HepG2 (cell line): Measurements from ENCODE around the gene SERTAD2. TPM values are rescaled to one million over a fixed set of nuclear protein-coding genes. Genes with fewer than 3 reads are reported as not detected.

Experiments
- CCAR2 ChIP-seq: fragments of 200-400 bp; formaldehyde crosslinking; optimal IDR thresholded peaks from 2 replicates; pipeline ENCODE3; 2018; ENCODE audit warnings: low read depth, mild to moderate bottlenecking, low read length, moderate library complexity
- FOSL2 ChIP-seq: sonication (generic); formaldehyde crosslinking; IDR thresholded peaks from 2 replicates; pipeline ENCODE4 v1.4.0; 2020; ENCODE audit warnings: missing genetic modification reagents
- FOXO1 ChIP-seq: sonication (generic); formaldehyde crosslinking; IDR thresholded peaks from 2 replicates; pipeline ENCODE4 v1.4.0; 2020; ENCODE audit warnings: missing genetic modification reagents
- GABPA ChIP-seq, 2 experiments: IDR thresholded peaks; 2 replicates each; pipeline ENCODE4 v1.6.1; 2011 to 2016; ENCODE audit warnings: low read depth in 2 of 2, low read length in 1 of 2, missing biosample characterization in 1 of 2, missing genetic modification characterization in 1 of 2
- GLMP ChIP-seq: sonication (generic); formaldehyde crosslinking; IDR thresholded peaks from 2 replicates; pipeline ENCODE4 v1.9.0; 2021; ENCODE audit warnings: missing genetic modification reagents, mild to moderate bottlenecking, borderline replicate concordance
- KAT2B ChIP-seq: fragments of 150-350 bp; IDR thresholded peaks from 2 replicates; pipeline ENCODE4 v1.6.1; 2014; ENCODE audit warnings: low read depth, low read length, borderline replicate concordance
- KAT7 ChIP-seq: IDR thresholded peaks from 2 replicates; pipeline ENCODE4 v1.6.1; 2018; ENCODE audit warnings: borderline replicate concordance, missing compliant biosample characterization
- KLF16 ChIP-seq, 2 experiments: sonication (generic) in 1 of 2; formaldehyde crosslinking in 1 of 2; IDR thresholded peaks; 2 replicates each; pipeline versions ENCODE4 v1.6.1 to v1.8.0; 2016 to 2023; ENCODE audit warnings: missing genetic modification reagents in 2 of 2, missing compliant biosample characterization in 1 of 2
- KLF9 ChIP-seq: IDR thresholded peaks from 2 replicates; pipeline ENCODE4 v1.6.1; 2016; ENCODE audit warnings: low read depth
- LCORL ChIP-seq, 2 experiments: fragments of 450-650 bp in 1 of 2; sonication (generic) in 1 of 2; formaldehyde crosslinking in 1 of 2; IDR thresholded peaks; 2 replicates each; pipeline versions ENCODE4 v1.5.0 to v1.6.1; 2017 to 2020; ENCODE audit warnings: antibody characterized with exemption in 1 of 2, missing genetic modification reagents in 1 of 2
- MAFG ChIP-seq: sonication (generic); formaldehyde crosslinking; IDR thresholded peaks from 2 replicates; pipeline ENCODE4 v1.5.1; 2020; ENCODE audit warnings: mild to moderate bottlenecking, missing genetic modification reagents
- MXD4 ChIP-seq: IDR thresholded peaks from 2 replicates; pipeline ENCODE4 v1.6.1; 2016; ENCODE audit warnings: mild to moderate bottlenecking, missing biosample characterization, missing genetic modification reagents
- NCOA5 ChIP-seq: sonication (generic); formaldehyde crosslinking; IDR thresholded peaks from 2 replicates; pipeline ENCODE4 v1.4.0; 2020; ENCODE audit warnings: missing genetic modification reagents
- SMC3 ChIP-seq: IDR thresholded peaks from 2 replicates; pipeline ENCODE4 v1.6.1; 2011; ENCODE audit warnings: low read length, improper control_type of control experiment
- SP4 ChIP-seq: sonication (generic); formaldehyde crosslinking; IDR thresholded peaks from 2 replicates; pipeline ENCODE4 v1.8.1; 2023; ENCODE audit warnings: mild to moderate bottlenecking, missing genetic modification reagents
- ZBTB39 ChIP-seq: sonication (generic); formaldehyde crosslinking; IDR thresholded peaks from 2 replicates; pipeline ENCODE4 v1.5.0; 2020; ENCODE audit warnings: missing genetic modification reagents
- ZFP36L2 ChIP-seq: sonication (generic); formaldehyde crosslinking; IDR thresholded peaks from 2 replicates; pipeline ENCODE4 v1.4.0; 2020; ENCODE audit warnings: missing genetic modification reagents
- ZMYM4 ChIP-seq: sonication (generic); formaldehyde crosslinking; IDR thresholded peaks from 2 replicates; pipeline ENCODE4 v1.8.1; 2023; ENCODE audit warnings: mild to moderate bottlenecking, missing genetic modification reagents
- ZNF280D ChIP-seq: sonication (generic); formaldehyde crosslinking; IDR thresholded peaks from 2 replicates; pipeline ENCODE4 v1.5.1; 2020; ENCODE audit warnings: mild to moderate bottlenecking, missing genetic modification reagents
- ZNF331 ChIP-seq: sonication (generic); formaldehyde crosslinking; IDR thresholded peaks from 2 replicates; pipeline ENCODE4 v1.4.0; 2020; ENCODE audit warnings: missing genetic modification reagents
- ZNF549 ChIP-seq: sonication (generic); formaldehyde crosslinking; IDR thresholded peaks from 2 replicates; pipeline ENCODE4 v1.5.0; 2020; ENCODE audit warnings: missing genetic modification reagents
- ZNF710 ChIP-seq: sonication (generic); formaldehyde crosslinking; IDR thresholded peaks from 2 replicates; pipeline ENCODE4 v1.5.0; 2020; ENCODE audit warnings: mild to moderate bottlenecking, missing genetic modification reagents, borderline replicate concordance
- polyA plus RNA-seq, 8 experiments: library from polyadenylated mRNA; depleted of rRNA in 3 of 8; stranded (reverse) in 7 of 8; unstranded in 1 of 8; fragments of >200 nt; fragmentation: Illumina TruSeq in 4 of 8; extraction: Trizol in 4 of 8; gene quantifications; 2 replicates each; pipeline versions ENCODE4 v1.2.1 to v1.2.3, GENCODE V29; 2011 to 2016; ENCODE audit warnings: low read depth in 4 of 8, missing spikeins in 1 of 8, mixed read lengths in 1 of 8; ENCODE audit not compliant: insufficient read depth in 1 of 8
- total RNA-seq, 5 experiments: library from RNA; depleted of rRNA; stranded (reverse); fragments of >200 nt; fragmentation: Illumina TruSeq; extraction: Trizol; gene quantifications; 2 replicates each; pipeline ENCODE4 v1.2.3, GENCODE V29; 2016; ENCODE audit warnings: low read depth in 1 of 5

SERTAD2 gene
- total and polyA plus RNA-seq, 2 of the 13 experiments (the other 11 are each of a cell fraction or from before 2014, with no cell fraction given): 6.7 to 22.6 TPM

- TF ChIP-seq SP4 (CRISPR knock-in tag): no peak
- no peak for TF ChIP-seq GLMP (CRISPR knock-in tag)
- no peak for TF ChIP-seq ZFP36L2 (CRISPR knock-in tag)
- TF ChIP-seq ZNF331 (CRISPR knock-in tag): no peak
- no peak for TF ChIP-seq MAFG
- no peak for TF ChIP-seq FOSL2 (CRISPR knock-in tag)
- TF ChIP-seq CCAR2: no peak
- TF ChIP-seq SMC3: peak; percentile 54
- TF ChIP-seq MXD4 (CRISPR knock-in tag): no peak
- no peak for TF ChIP-seq KLF16 (CRISPR knock-in tag; IDR thresholded peaks at IDR 0.05)
- no peak for TF ChIP-seq NCOA5 (CRISPR knock-in tag)
- no peak for TF ChIP-seq ZBTB39
- TF ChIP-seq GABPA (IDR thresholded peaks at IDR 0.05; ENCODE audit: low read depth, low read length): no peak
- no peak for TF ChIP-seq GABPA (CRISPR knock-in tag; IDR thresholded peaks at IDR 0.05; ENCODE audit: low read depth)
- TF ChIP-seq ZNF710 (CRISPR knock-in tag): no peak
- no peak for TF ChIP-seq ZNF280D
- no peak for TF ChIP-seq LCORL (IDR thresholded peaks at IDR 0.05)
- TF ChIP-seq LCORL (CRISPR knock-in tag; IDR thresholded peaks at IDR 0.05): peak; percentile 36; the same call in 1 of the 2 replicates
- no peak for TF ChIP-seq FOXO1 (CRISPR knock-in tag)
- no peak for TF ChIP-seq ZMYM4 (CRISPR knock-in tag)
- TF ChIP-seq ZNF549 (CRISPR knock-in tag): no peak
- no peak for TF ChIP-seq KAT2B
- TF ChIP-seq KAT7 (CRISPR knock-in tag): no peak
- no peak for TF ChIP-seq KLF9
Observed at GRCh38 chr2:64622443-64623241, 31.1 kb downstream of the SERTAD2 start (continued).
